PC-9 (cell line): Measurements from ENCODE around the gene ARL2BP.
"Not testable (repeated sequence)": the region's sequence is repeated elsewhere in the genome, so short reads cannot be mapped to it uniquely, and the experiment has no call there.

ENCODE experiments used
- CTCF ChIP-seq: fragments of 200-600 bp; sonication (generic); conservative IDR thresholded peaks from 2 replicates; pipeline ENCODE4 v1.6.1; 2017; ENCODE audit warnings: mixed run types, antibody characterized with exemption, mild to moderate bottlenecking, moderate library complexity
- EZH2 ChIP-seq: fragments of 200-600 bp; sonication (generic); IDR thresholded peaks from 2 replicates; pipeline ENCODE4 v1.8.0; 2017; ENCODE audit warnings: antibody characterized with exemption, low read depth

DNA sequence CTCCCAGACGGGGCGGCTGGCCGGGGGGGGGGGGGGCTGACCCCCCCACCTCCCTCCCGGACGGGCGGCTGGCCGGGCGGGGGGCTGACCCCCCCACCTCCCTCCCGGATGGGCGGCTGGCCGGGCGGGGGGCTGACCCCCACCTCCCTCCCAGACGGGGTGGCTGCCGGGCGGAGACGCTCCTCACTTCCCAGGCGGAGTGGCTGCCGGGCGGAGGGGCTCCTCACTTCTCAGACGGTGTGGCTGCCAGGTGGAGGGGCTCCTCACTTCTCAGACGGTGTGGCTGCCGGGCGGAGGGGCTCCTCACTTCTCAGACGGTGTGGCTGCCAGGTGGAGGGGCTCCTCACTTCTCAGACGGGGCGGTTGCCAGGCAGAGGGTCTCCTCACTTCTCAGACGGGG, 44.1 kb upstream of the ARL2BP start:
- TF ChIP-seq CTCF, EZH2: not testable (repeated sequence)
